Keratinocyte (primary cell): ENCODE data around the gene PRRX1. TPM values are rescaled to one million over a fixed set of nuclear protein-coding genes. Genes with fewer than 3 reads are reported as not detected.

ENCODE experiments used
- DNase-seq: peaks from one replicate; pipeline ENCODE4 v3.0.0-alpha.2; 2011; ENCODE audit warnings: low read depth, missing footprints, low spot score
- FAIRE-seq: peaks from 2 replicates; lab custom pipeline; 2011; peaks lifted over from hg19 to GRCh38; lab: Jason Lieb, UNC
- H2AFZ ChIP-seq: 2 replicates; pipeline ENCODE4 v1.6.0; 2012; ENCODE audit warnings: low read length, control low read depth, inconsistent platforms; ENCODE audit not compliant: control insufficient read depth
- H3K27ac ChIP-seq: 2 replicates; pipeline ENCODE4 v1.5.1; 2011; ENCODE audit warnings: low read length; ENCODE audit not compliant: control insufficient read depth, insufficient read depth
- H3K27me3 ChIP-seq: 3 replicates; pipeline ENCODE4 v1.6.0; 2011; ENCODE audit warnings: low read length; ENCODE audit not compliant: control insufficient read depth, insufficient read depth; ENCODE audit errors: extremely low read depth
- H3K36me3 ChIP-seq, 2 experiments: 2 replicates in 1 of 2; 3 replicates in 1 of 2; pipeline ENCODE4 v1.5.1; 2011; ENCODE audit warnings: low read length in 2 of 2, mild to moderate bottlenecking in 1 of 2; ENCODE audit not compliant: control insufficient read depth in 2 of 2, insufficient read depth in 2 of 2; ENCODE audit errors: extremely low read depth in 1 of 2
- H3K4me1 ChIP-seq: 3 replicates; pipeline ENCODE4 v1.5.1; 2011; ENCODE audit warnings: low read length; ENCODE audit not compliant: control insufficient read depth, insufficient read depth; ENCODE audit errors: extremely low read depth
- H3K4me2 ChIP-seq: 3 replicates; pipeline ENCODE4 v1.6.0; 2011; ENCODE audit warnings: low read depth, low read length; ENCODE audit not compliant: control insufficient read depth, insufficient read depth; ENCODE audit errors: extremely low read depth
- H3K4me3 ChIP-seq, 3 experiments: fragments of 200-600 bp in 1 of 3; sonication (generic) in 1 of 3; 2 replicates in 2 of 3; 3 replicates in 1 of 3; pipeline ENCODE4 v1.5.1; 2011 to 2016; ENCODE audit warnings: low read length in 3 of 3, mild to moderate bottlenecking in 3 of 3, control low read depth in 2 of 3, inconsistent platforms in 1 of 3, low read depth in 1 of 3, mixed read lengths in 1 of 3, mixed run types in 1 of 3, moderate library complexity in 1 of 3; ENCODE audit not compliant: control insufficient read depth in 2 of 3, insufficient read depth in 2 of 3; ENCODE audit errors: extremely low read depth in 1 of 3
- H3K79me2 ChIP-seq: 2 replicates; pipeline ENCODE4 v1.6.0; 2012; ENCODE audit warnings: low read length; ENCODE audit not compliant: control insufficient read depth, insufficient read depth
- H3K9ac ChIP-seq: 3 replicates; pipeline ENCODE4 v1.6.0; 2011; ENCODE audit warnings: low read length; ENCODE audit not compliant: control insufficient read depth, insufficient read depth; ENCODE audit errors: extremely low read depth
- H3K9me1 ChIP-seq: 3 replicates; pipeline ENCODE4 v1.6.0; 2011; ENCODE audit warnings: low read length; ENCODE audit not compliant: control insufficient read depth, insufficient read depth; ENCODE audit errors: extremely low read depth
- H3K9me3 ChIP-seq: 2 replicates; pipeline ENCODE4 v1.5.1; 2012; ENCODE audit warnings: low read depth, low read length; ENCODE audit not compliant: control insufficient read depth
- H4K20me1 ChIP-seq: 3 replicates; pipeline ENCODE4 v1.6.0; 2011; ENCODE audit warnings: low read length; ENCODE audit not compliant: control insufficient read depth, insufficient read depth; ENCODE audit errors: extremely low read depth
- CTCF ChIP-seq, 3 experiments: IDR thresholded peaks in 1 of 3; conservative IDR thresholded peaks in 1 of 3; optimal IDR thresholded peaks in 1 of 3; 2 replicates in 2 of 3; 3 replicates in 1 of 3; pipeline versions ENCODE3 to v1.5.1; 2011; ENCODE audit warnings: low read length in 3 of 3, mild to moderate bottlenecking in 3 of 3, moderate library complexity in 2 of 3, control low read depth in 1 of 3, inconsistent platforms in 1 of 3; ENCODE audit not compliant: insufficient read depth in 2 of 3; ENCODE audit errors: extremely low read depth in 1 of 3
- EZH2 ChIP-seq: IDR thresholded peaks from one replicate; pipeline ENCODE4 v1.6.1; 2012; ENCODE audit warnings: inconsistent platforms, mild to moderate bottlenecking, low read length, moderate library complexity
- dilution Hi-C: fragments of 300-500 bp; cut with MboI; formaldehyde crosslinking; loops from one replicate; pipeline ENCODE4 v1.7.0; 2020; ENCODE audit warnings: low sequenced_read_pairs; ENCODE audit not compliant: extremely low pct_ligation_motif_present
- polyA plus RNA-seq, 5 experiments: library from polyadenylated mRNA; depleted of rRNA in 3 of 5; stranded (reverse) in 3 of 5; stranded (forward) in 1 of 5; unstranded in 1 of 5; fragments of >200 nt; gene quantifications; 1 replicate in 1 of 5; 2 replicates in 3 of 5; 3 replicates in 1 of 5; pipeline versions ENCODE4 v1.2.1 to v1.2.3, GENCODE V29; 2011 to 2012; ENCODE audit warnings: missing spikeins in 2 of 5, low read depth in 1 of 5, low replicate concordance in 1 of 5

Gene PRRX1
- polyA plus RNA-seq, 1 donor (not counting 4 experiments of a cell fraction or from before 2014, with no cell fraction given) = not detected

- FAIRE-seq (no peak), DNase-seq (no peak)
- H3K36me3 ChIP-seq = no peaks in the 10 kb centered on the region
- H3K4me3 ChIP-seq = no peak overlapping the region
- no peak overlapping the region for H3K4me2 ChIP-seq
- H3K79me2 ChIP-seq = no peaks in the 10 kb centered on the region
- no peaks in the 10 kb centered on the region for H3K9me1 ChIP-seq
- H3K27ac ChIP-seq = no peak overlapping the region
- H3K27me3 ChIP-seq = no peaks in the 10 kb centered on the region
- no peaks in the 10 kb centered on the region for H3K9me3 ChIP-seq
- H4K20me1 ChIP-seq = no peaks in the 10 kb centered on the region
- no peak overlapping the region for H2AFZ ChIP-seq
- H3K4me1 ChIP-seq = no peaks in the 10 kb centered on the region
- TF ChIP-seq EZH2 = no peak
- no peak for TF ChIP-seq CTCF (optimal IDR thresholded peaks at IDR 0.05 in 1 of 3, IDR thresholded peaks at IDR 0.05 in 1 of 3, conservative IDR thresholded peaks at IDR 0.05 in 1 of 3; ENCODE audit: extremely low read depth in 1 of 3, insufficient read depth in 2 of 3, low read length in 3 of 3)
- H3K9ac ChIP-seq = no peak overlapping the region
- dilution Hi-C loops = no loop called here
Observed at GRCh38 chr1:170640581-170640980, 23.4 kb upstream of the PRRX1 start.

DNA sequence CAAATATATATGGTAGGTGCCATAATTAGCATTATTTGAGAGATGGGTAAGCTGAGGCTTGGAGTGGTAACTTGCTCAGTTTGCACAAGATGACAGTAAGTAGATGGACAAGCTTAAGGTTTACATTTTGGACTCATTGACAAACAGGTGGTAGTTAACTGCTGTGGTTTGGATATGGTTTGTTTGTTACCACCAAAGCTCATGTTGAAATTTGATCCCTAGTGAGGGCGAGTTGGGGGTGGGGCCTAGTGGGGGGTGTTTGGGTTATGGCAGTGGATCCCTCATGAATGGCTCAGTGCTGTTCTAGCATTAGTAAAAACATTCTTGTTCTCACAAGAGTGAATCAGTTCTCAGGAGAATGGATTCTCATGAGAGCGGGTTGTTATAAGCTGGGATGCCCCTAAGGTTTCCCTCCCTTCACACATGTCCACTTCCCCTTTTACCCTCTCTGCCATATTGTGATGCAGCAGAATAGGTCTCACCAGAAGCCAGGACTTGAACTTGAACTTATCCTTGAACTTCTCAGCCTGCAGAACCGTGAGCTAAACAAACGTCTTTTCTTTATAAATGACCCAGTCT is 6.6 kb upstream of the PRRX1 start:
- DNase-seq (no peak), FAIRE-seq (no peak)
- no peaks in the 10 kb centered on the region for H3K79me2 ChIP-seq
- no peaks in the 10 kb centered on the region for H3K36me3 ChIP-seq
- no peaks in the 10 kb centered on the region for H3K9me3 ChIP-seq
- H3K4me3 ChIP-seq = no peak overlapping the region
- H4K20me1 ChIP-seq = no peaks in the 10 kb centered on the region
- H2AFZ ChIP-seq = no peak overlapping the region
- TF ChIP-seq CTCF (optimal IDR thresholded peaks at IDR 0.05 in 1 of 3, IDR thresholded peaks at IDR 0.05 in 1 of 3, conservative IDR thresholded peaks at IDR 0.05 in 1 of 3; ENCODE audit: extremely low read depth in 1 of 3, insufficient read depth in 2 of 3, low read length in 3 of 3) (no peak), EZH2 (no peak)
- H3K27ac ChIP-seq = no peak overlapping the region
- no peak overlapping the region for H3K9ac ChIP-seq
- dilution Hi-C loops = no loop called here
- H3K9me1 ChIP-seq = no peaks in the 10 kb centered on the region
- peaks cover 5% of the 10 kb centered on the region for H3K4me1 ChIP-seq
- peaks cover 24% of the 10 kb centered on the region for H3K27me3 ChIP-seq
- no peak overlapping the region for H3K4me2 ChIP-seq
